OCI-LY3 (cell line): Measurements from ENCODE around the gene ZBTB5.
"Not testable (repeated sequence)": the region's sequence is repeated elsewhere in the genome, so short reads cannot be mapped to it uniquely, and the experiment has no call there.

Experiments used
- H2AFZ ChIP-seq: fragments of 200-600, 300-600 bp; shearing (Covaris generic); 2 replicates; pipeline ENCODE4 v1.6.0; 2014; ENCODE audit warnings: antibody characterized with exemption, low read depth, low read length
- H3K27ac ChIP-seq: fragments of 200-600, 300-600 bp; sonication (generic); 2 replicates; pipeline ENCODE4 v1.5.1; 2014; ENCODE audit warnings: mild to moderate bottlenecking, low read length, moderate library complexity, mixed read lengths
- H3K27me3 ChIP-seq: fragments of 200-600, 300-600 bp; sonication (generic); 2 replicates; pipeline ENCODE4 v1.6.1; 2014; ENCODE audit warnings: low read depth, low read length, mixed read lengths
- H3K36me3 ChIP-seq: fragments of 200-600, 300-600 bp; sonication (generic); replicated peaks from 2 replicates; pipeline ENCODE3; 2014; ENCODE audit warnings: low read depth, low read length, mixed read lengths
- H3K4me1 ChIP-seq: fragments of 300-600, 200-600 bp; sonication (generic); 2 replicates; pipeline ENCODE4 v1.6.1; 2014; ENCODE audit warnings: low read length, mixed read lengths
- H3K4me2 ChIP-seq: fragments of 200-600, 300-600 bp; sonication (generic); 2 replicates; pipeline ENCODE4 v1.6.1; 2014; ENCODE audit warnings: low read length, mixed read lengths
- H3K4me3 ChIP-seq: fragments of 300-600, 200-600 bp; sonication (generic); 2 replicates; pipeline ENCODE4 v1.5.1; 2014; ENCODE audit warnings: antibody characterized with exemption, mild to moderate bottlenecking, low read length, moderate library complexity
- H3K79me2 ChIP-seq: fragments of 300-600, 200-600 bp; shearing (Covaris generic); 2 replicates; pipeline ENCODE4 v1.6.1; 2014; ENCODE audit warnings: mild to moderate bottlenecking, low read length, mixed read lengths
- H3K9ac ChIP-seq: fragments of 300-600, 200-600 bp; shearing (Covaris generic); 2 replicates; pipeline ENCODE4 v1.6.0; 2014; ENCODE audit warnings: mild to moderate bottlenecking, low read length, moderate library complexity
- H3K9me3 ChIP-seq: fragments of 200-600, 300-600 bp; shearing (Covaris generic); 2 replicates; pipeline ENCODE4 v1.6.1; 2014; ENCODE audit warnings: low read length, mixed read lengths; ENCODE audit not compliant: insufficient read depth
- H4K20me1 ChIP-seq: fragments of 200-600, 300-600 bp; sonication (generic); 2 replicates; pipeline ENCODE4 v1.6.1; 2016; ENCODE audit warnings: low read length, mixed read lengths; ENCODE audit not compliant: insufficient read depth
- CTCF ChIP-seq: fragments of 200-600, 300-600 bp; sonication (generic); IDR thresholded peaks from 2 replicates; pipeline ENCODE4 v1.5.1; 2014; ENCODE audit warnings: antibody characterized with exemption, low read length, low read depth
- EZH2phosphoT487 ChIP-seq: fragments of 200-600 bp; shearing (Covaris generic); IDR thresholded peaks from 2 replicates; pipeline ENCODE4 v1.6.1; 2018; ENCODE audit warnings: antibody characterized with exemption, mixed run types, low read depth

The ZBTB5 gene

GRCh38 chr9:37399336-37399735 lies 65.9 kb downstream of the ZBTB5 start:
- no peak overlapping the region for H3K4me3 ChIP-seq
- no peaks in the 10 kb centered on the region for H3K27me3 ChIP-seq
- no peaks in the 10 kb centered on the region for H3K79me2 ChIP-seq
- peak overlapping the region; percentile 16; the same call in 1 of the 2 replicates for H3K4me2 ChIP-seq
- H4K20me1 ChIP-seq, result no peaks in the 10 kb centered on the region
- peaks cover 68% of the 10 kb centered on the region for H3K4me1 ChIP-seq
- H3K9ac ChIP-seq, result peak overlapping the region; percentile 64
- no peak overlapping the region for H2AFZ ChIP-seq
- peak overlapping the region; percentile 99 for H3K27ac ChIP-seq
- H3K36me3 ChIP-seq, result no peaks in the 10 kb centered on the region
- H3K9me3 ChIP-seq, result no peaks in the 10 kb centered on the region
- TF ChIP-seq CTCF (no peak), EZH2phosphoT487 (no peak)

GRCh38 chr9:37398464-37399025 lies 66.7 kb downstream of the ZBTB5 start:
- peak overlapping the region; percentile 34 for H3K9ac ChIP-seq
- peak overlapping the region; percentile 99 for H3K27ac ChIP-seq

GRCh38 chr9:37397948-37398347 lies 67.3 kb downstream of the ZBTB5 start:
- not testable (repeated sequence) for H2AFZ ChIP-seq, H3K79me2 ChIP-seq, H4K20me1 ChIP-seq, H3K9me3 ChIP-seq, H3K4me3 ChIP-seq, H3K4me2 ChIP-seq, H3K9ac ChIP-seq, H3K36me3 ChIP-seq, H3K27me3 ChIP-seq
- Histone ChIP-seq H3K4me1 (peaks cover 55% of the 10 kb centered on the region), H3K27ac (peak overlapping the region; percentile 99)

More at GRCh38 chr9:37398464-37399025, 66.7 kb downstream of the ZBTB5 start:
- Histone ChIP-seq H3K4me3 (no peak overlapping the region), H3K4me1 (peaks cover 61% of the 10 kb centered on the region), H3K9me3 (no peaks in the 10 kb centered on the region), H3K4me2 (peak overlapping the region; percentile 29), H3K36me3 (no peaks in the 10 kb centered on the region), H3K79me2 (no peaks in the 10 kb centered on the region), H3K27me3 (no peaks in the 10 kb centered on the region), H4K20me1 (no peaks in the 10 kb centered on the region), H2AFZ (peak overlapping the region; percentile 29; the same call in 1 of the 2 replicates)
- TF ChIP-seq EZH2phosphoT487 (no peak), CTCF (no peak)

GRCh38 chr9:37395663-37396062 lies 69.6 kb downstream of the ZBTB5 start:
- H3K36me3 ChIP-seq, result no peaks in the 10 kb centered on the region
- no peaks in the 10 kb centered on the region for H3K9me3 ChIP-seq
- TF ChIP-seq CTCF (no peak), EZH2phosphoT487 (no peak)
- H3K4me3 ChIP-seq, result no peak overlapping the region
- H3K27me3 ChIP-seq, result no peaks in the 10 kb centered on the region
- H4K20me1 ChIP-seq, result no peaks in the 10 kb centered on the region
- no peak overlapping the region for H3K4me2 ChIP-seq
- H2AFZ ChIP-seq, result no peak overlapping the region
- H3K27ac ChIP-seq, result no peak overlapping the region
- peaks cover 38% of the 10 kb centered on the region for H3K4me1 ChIP-seq
- no peak overlapping the region for H3K9ac ChIP-seq
- no peaks in the 10 kb centered on the region for H3K79me2 ChIP-seq
